PC-9 (cell line): ENCODE results near the gene CXorf65.

Experiments used
- CTCF ChIP-seq: fragments of 200-600 bp; sonication (generic); conservative IDR thresholded peaks from 2 replicates; pipeline ENCODE4 v1.6.1; 2017; ENCODE audit warnings: mixed run types, antibody characterized with exemption, mild to moderate bottlenecking, moderate library complexity
- EZH2 ChIP-seq: fragments of 200-600 bp; sonication (generic); IDR thresholded peaks from 2 replicates; pipeline ENCODE4 v1.8.0; 2017; ENCODE audit warnings: antibody characterized with exemption, low read depth

GRCh38 chrX:71131510-71131909 lies 25.0 kb upstream of the CXorf65 start:
- no peak for TF ChIP-seq CTCF
- TF ChIP-seq EZH2, result no peak
